ENCODE data around the gene GRSF1.

The GRSF1 gene

DNA sequence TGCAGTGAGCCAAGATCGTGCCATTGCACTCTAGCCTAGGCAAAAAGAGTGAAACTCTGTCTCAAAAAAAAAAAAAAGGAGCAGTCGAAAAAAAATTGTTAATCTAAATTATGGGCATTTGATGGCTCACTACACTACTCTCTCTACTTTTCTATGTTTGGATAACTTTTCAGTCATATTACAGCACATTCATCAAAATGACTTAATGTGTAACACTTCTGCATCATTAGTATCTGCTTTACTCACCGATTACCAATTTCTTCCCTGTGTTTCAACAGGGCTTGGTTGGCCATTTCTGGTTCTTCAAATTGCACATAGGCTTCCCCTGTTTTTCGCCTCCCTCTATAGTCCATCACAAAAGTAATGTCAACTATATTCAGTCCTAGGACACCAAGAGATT is 8.4 kb downstream of the GRSF1 start:
- no peak for DNase-seq (ENCODE audit: low spot score)
- TF ChIP-seq, protein P1, sequence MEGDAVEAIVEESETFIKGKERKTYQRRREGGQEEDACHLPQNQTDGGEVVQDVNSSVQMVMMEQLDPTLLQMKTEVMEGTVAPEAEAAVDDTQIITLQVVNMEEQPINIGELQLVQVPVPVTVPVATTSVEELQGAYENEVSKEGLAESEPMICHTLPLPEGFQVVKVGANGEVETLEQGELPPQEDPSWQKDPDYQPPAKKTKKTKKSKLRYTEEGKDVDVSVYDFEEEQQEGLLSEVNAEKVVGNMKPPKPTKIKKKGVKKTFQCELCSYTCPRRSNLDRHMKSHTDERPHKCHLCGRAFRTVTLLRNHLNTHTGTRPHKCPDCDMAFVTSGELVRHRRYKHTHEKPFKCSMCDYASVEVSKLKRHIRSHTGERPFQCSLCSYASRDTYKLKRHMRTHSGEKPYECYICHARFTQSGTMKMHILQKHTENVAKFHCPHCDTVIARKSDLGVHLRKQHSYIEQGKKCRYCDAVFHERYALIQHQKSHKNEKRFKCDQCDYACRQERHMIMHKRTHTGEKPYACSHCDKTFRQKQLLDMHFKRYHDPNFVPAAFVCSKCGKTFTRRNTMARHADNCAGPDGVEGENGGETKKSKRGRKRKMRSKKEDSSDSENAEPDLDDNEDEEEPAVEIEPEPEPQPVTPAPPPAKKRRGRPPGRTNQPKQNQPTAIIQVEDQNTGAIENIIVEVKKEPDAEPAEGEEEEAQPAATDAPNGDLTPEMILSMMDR (IDR thresholded peaks at IDR 0.05; ENCODE audit: extremely low read depth, missing control alignments), result no peak

DNA sequence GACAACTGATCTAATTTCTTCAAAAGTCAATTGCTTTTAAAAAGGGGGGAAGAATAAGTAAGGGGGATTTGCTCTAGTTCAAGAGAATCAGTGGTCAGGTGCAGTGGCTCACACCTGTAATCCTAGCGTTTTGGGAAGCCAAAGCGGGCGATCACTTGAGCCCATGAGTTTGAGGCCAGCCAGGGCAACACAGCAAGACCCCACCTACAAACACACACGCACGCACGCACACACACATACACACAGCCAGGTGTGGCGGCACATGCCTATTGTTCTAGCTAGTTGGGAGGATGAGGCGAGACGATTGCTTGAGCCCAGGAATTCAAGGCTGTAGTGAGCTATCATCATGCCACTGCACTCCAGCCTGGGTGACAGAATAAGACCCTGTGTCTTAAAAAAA is 9.6 kb downstream of the GRSF1 start:
- TF ChIP-seq, protein P1 (IDR thresholded peaks at IDR 0.05; ENCODE audit: extremely low read depth, missing control alignments), result no peak

DNA sequence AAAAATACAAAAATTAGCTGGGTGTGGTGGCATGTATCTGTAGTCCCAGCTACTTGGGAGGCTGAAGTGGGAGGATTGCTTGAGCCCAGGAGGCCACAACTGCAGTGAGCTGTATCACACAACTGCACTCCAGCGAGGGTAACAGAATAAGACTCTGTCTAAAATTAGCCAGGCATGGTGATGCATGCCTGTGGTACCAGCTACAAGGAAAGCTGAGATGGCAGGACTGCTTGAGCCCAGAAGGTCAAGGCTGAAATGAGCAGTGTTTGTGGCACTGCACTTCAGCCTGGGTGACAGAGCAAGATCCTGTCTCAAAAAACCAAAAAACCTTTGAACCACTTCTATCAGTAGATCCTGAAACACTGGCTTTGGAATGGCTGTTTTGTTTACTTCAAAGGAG is 10.2 kb downstream of the GRSF1 start:
- no peak for DNase-seq (ENCODE audit: low spot score)
- TF ChIP-seq, protein P1 (IDR thresholded peaks at IDR 0.05; ENCODE audit: extremely low read depth, missing control alignments), result no peak

More for the DNA sequence above, 9.6 kb downstream of the GRSF1 start:
- no peak for DNase-seq (ENCODE audit: low spot score)

DNA sequence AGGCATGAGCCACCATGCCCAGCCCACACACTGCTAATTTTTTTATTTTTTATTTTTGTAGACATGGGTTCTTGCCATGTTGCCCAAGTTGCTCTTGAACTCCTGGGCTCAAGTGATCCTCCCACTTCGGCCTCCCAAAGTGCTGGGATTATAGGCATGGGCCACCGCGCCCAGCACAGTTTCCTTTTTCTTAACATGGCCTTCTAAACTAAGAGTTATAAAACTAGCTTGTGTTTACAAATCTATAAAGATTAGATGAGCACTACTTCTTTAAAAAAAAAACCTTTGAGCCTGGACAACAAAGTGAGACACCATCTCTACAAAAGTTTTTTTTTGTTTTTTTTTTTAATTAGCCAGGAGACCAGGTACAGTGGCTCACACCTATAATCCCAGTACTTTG is 10.7 kb downstream of the GRSF1 start:
- TF ChIP-seq, protein P1 (IDR thresholded peaks at IDR 0.05; ENCODE audit: extremely low read depth, missing control alignments), result no peak
- no peak for DNase-seq (ENCODE audit: low spot score)

DNA sequence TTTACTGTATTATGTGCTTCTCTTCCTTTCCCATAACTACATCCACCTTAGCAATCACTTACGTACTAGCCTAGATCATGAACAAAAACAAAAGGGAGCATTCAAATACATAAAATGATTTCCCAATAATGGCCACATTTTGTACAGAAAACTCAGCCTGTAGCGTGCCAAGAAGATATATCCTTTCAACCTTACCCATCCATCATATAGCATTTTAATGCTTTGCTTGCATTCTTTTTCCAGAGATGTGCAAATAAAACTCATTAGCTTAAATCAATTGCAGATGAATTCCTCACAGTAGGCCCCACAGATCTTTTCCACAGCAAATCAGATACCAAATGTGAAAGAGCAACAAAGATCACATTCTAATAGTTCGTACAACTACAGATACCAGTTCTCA is 20.8 kb downstream of the GRSF1 start:
- DNase-seq (ENCODE audit: low spot score), result no peak
- TF ChIP-seq, protein P1 (IDR thresholded peaks at IDR 0.05; ENCODE audit: extremely low read depth, missing control alignments), result no peak

DNA sequence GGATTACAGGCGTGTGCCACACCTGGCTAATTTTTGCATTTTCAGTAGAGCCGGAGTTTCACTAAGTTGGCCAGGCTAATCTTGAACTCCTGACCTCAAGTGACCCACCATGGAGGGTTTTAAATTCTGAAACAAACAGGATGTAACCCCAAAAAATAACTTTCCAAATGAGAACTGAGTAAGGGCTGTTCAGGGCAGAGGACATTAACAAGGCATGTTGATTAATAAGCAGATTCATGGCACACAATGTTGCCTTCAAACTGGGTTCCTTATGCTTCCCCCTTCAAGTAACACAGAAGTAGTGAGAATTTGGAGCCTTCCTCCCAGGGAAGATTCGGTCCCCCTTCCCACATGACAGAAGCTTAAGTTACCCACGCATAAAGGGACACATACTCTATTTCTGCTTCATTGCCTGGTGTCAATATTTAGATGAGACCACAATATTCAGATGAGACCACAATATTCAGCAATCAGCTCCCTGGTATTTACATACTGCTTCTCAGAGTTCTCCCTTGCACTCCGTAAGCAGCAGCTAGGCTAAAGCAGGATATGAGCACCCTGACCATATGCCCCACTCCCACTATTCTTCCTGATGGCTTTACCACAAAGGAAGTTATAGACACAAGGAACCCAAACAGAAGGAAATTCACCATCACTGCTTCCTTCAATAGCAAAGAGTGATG is 21.4 kb downstream of the GRSF1 start:
- DNase-seq (ENCODE audit: low spot score), result peak; percentile 21
- TF ChIP-seq, protein P1 (IDR thresholded peaks at IDR 0.05; ENCODE audit: extremely low read depth, missing control alignments), result no peak

DNA sequence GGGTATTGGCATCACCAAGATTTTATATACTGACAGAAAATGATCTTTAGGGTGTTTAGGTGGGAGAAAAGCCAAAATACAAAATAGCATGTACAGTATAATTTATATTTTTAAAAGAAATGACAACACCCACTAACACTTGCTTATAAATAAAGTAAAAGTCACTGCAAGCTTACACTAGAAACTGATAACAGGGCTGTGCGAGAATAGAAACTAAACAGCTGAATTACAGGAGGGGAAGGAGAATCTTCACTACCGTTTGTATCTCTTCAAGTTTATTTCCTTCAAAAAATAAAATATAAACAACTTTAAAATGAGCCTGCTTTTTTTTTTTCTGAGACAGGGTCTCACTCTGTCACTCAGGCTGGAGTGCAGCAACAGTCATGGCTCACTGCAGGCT is 22.8 kb downstream of the GRSF1 start:
- TF ChIP-seq, protein P1 (IDR thresholded peaks at IDR 0.05; ENCODE audit: extremely low read depth, missing control alignments), result no peak
- no peak for DNase-seq (ENCODE audit: low spot score)
